Mesenteric fat pad (tissue), 1 donor: ENCODE data around the gene TNPO3. TPM values are rescaled to one million over a fixed set of nuclear protein-coding genes. Genes with fewer than 3 reads are reported as not detected.

Source experiments
- DNase-seq: peaks from one replicate; pipeline ENCODE4 v3.0.0-alpha.2; 2020; ENCODE audit warnings: low spot score
- total RNA-seq: library from RNA; stranded (reverse); fragmentation: NEBNext Ultra II Directional; extraction: Animal tissue kit (Norgen Biotek cat#: 25700); gene quantifications from one replicate; pipeline ENCODE4 v1.2.1, GENCODE V29; 2021
- donor health status: DM: yes; HTN: yes; CAD: no.

The TNPO3 gene
- total RNA-seq, 1 donor from 2014 or later, result 34.7 TPM

GRCh38 chr7:128940494-128941322, 114.2 kb downstream of the TNPO3 start:
- no peak for DNase-seq

GRCh38 chr7:128939861-128940410, 115.0 kb downstream of the TNPO3 start:
- no peak for DNase-seq

- DNase-seq, result no peak
Measured at GRCh38 chr7:128939075-128939860, 115.6 kb downstream of the TNPO3 start.

GRCh38 chr7:128938544-128939074, 116.3 kb downstream of the TNPO3 start:
- no peak for DNase-seq

- DNase-seq, result no peak
Measured at GRCh38 chr7:128937647-128938543, 117.0 kb downstream of the TNPO3 start, which contains the start of gene IRF5. Gene IRF5 (plus strand): TSS chr7:128937927. CDS start chr7:128942082, 4,155 bp downstream.

- no peak for DNase-seq
Measured at GRCh38 chr7:128937271-128937646, 117.7 kb downstream of the TNPO3 start.

- no peak for DNase-seq
Measured at GRCh38 chr7:128936798-128937197, 118.1 kb downstream of the TNPO3 start.

GRCh38 chr7:128935342-128935730, 119.6 kb downstream of the TNPO3 start:
- DNase-seq, result no peak

- no peak for DNase-seq
Measured at GRCh38 chr7:128934361-128935341, 120.3 kb downstream of the TNPO3 start.

- peak; percentile 75 for DNase-seq
Measured at GRCh38 chr7:128933180-128933891, 121.6 kb downstream of the TNPO3 start.

GRCh38 chr7:128932862-128933179, 122.1 kb downstream of the TNPO3 start:
- peak; percentile 76 for DNase-seq

GRCh38 chr7:128931965-128932861, 122.7 kb downstream of the TNPO3 start:
- DNase-seq, result peak; percentile 73

- DNase-seq, result peak; percentile 69
Measured at GRCh38 chr7:128931190-128931798, 123.6 kb downstream of the TNPO3 start.

GRCh38 chr7:128928882-128929788, 125.8 kb downstream of the TNPO3 start:
- peak; percentile 68 for DNase-seq

GRCh38 chr7:128928159-128928813, 126.6 kb downstream of the TNPO3 start:
- peak; percentile 67 for DNase-seq
